HEK293 (cell line): ENCODE measurements around the gene SCYL3.
"Not testable (repeated sequence)": the region's sequence is repeated elsewhere in the genome, so short reads cannot be mapped to it uniquely, and the experiment has no call there.

Experiments used
- CTCF ChIA-PET: fragments of 350-600 bp; formaldehyde crosslinking; extraction: SDS; loops from one replicate; lab custom pipeline; 2021; ENCODE audit warnings: antibody characterized with exemption; lab: Yijun Ruan, JAX
- POLR2A ChIA-PET: fragments of 300-600 bp; formaldehyde crosslinking; extraction: SDS; loops from one replicate; lab custom pipeline; 2020; ENCODE audit warnings: antibody characterized with exemption, inconsistent platforms; lab: Yijun Ruan, JAX
- H3K27ac ChIP-seq: fragments of 200-500 bp; sonication (Bioruptor generic); 2 replicates; pipeline ENCODE4 v1.5.1; 2014; ENCODE audit warnings: low read depth, low read length, control low read depth, inconsistent platforms; ENCODE audit errors: extremely low read depth
- H3K36me3 ChIP-seq, 2 experiments: fragments of 200-500 bp in 1 of 2; sonication (Bioruptor generic) in 1 of 2; 1 replicate in 1 of 2; 2 replicates in 1 of 2; pipeline ENCODE4 v1.5.1; 2014 to 2017; ENCODE audit warnings: inconsistent platforms in 2 of 2, low read length in 2 of 2; ENCODE audit not compliant: control insufficient read depth in 2 of 2, insufficient read depth in 1 of 2
- H3K4me1 ChIP-seq: fragments of 200-500 bp; sonication (Bioruptor generic); 2 replicates; pipeline ENCODE4 v1.5.1; 2014; ENCODE audit warnings: mild to moderate bottlenecking, low read length, inconsistent platforms; ENCODE audit not compliant: control insufficient read depth, insufficient read depth
- H3K4me3 ChIP-seq: 2 replicates; pipeline ENCODE4 v1.5.1; 2011; ENCODE audit warnings: low read depth, mild to moderate bottlenecking, control low read depth, low read length, moderate library complexity
- H3K9me3 ChIP-seq: fragments of 200-500 bp; sonication (Bioruptor generic); 2 replicates; pipeline ENCODE4 v1.5.1; 2014; ENCODE audit warnings: low read depth, low read length, inconsistent platforms; ENCODE audit not compliant: control insufficient read depth, insufficient read depth
- GLI2 ChIP-seq: fragments of 450-650 bp; formaldehyde crosslinking; IDR thresholded peaks from 2 replicates; pipeline ENCODE4; 2017; ENCODE audit warnings: missing biosample characterization, missing genetic modification characterization, low read depth, borderline replicate concordance
- HOXC10 ChIP-seq: sonication (generic); formaldehyde crosslinking; IDR thresholded peaks from 2 replicates; pipeline ENCODE4 v1.8.1; 2023; ENCODE audit warnings: mild to moderate bottlenecking, missing genetic modification reagents
- PRDM1 ChIP-seq: fragments of 450-650 bp; formaldehyde crosslinking; IDR thresholded peaks from 2 replicates; pipeline ENCODE4; 2016; ENCODE audit warnings: missing biosample characterization, missing genetic modification characterization
- REPIN1 ChIP-seq: fragments of 450-650 bp; formaldehyde crosslinking; IDR thresholded peaks from 2 replicates; pipeline ENCODE4 v1.5.1; 2017; ENCODE audit warnings: missing biosample characterization, missing genetic modification characterization, low read depth
- SCRT1 ChIP-seq: fragments of 450-650 bp; formaldehyde crosslinking; IDR thresholded peaks from 2 replicates; pipeline ENCODE4 v1.5.1; 2016; ENCODE audit warnings: missing biosample characterization, missing genetic modification characterization, borderline replicate concordance
- SCRT2 ChIP-seq: fragments of 450-650 bp; formaldehyde crosslinking; IDR thresholded peaks from 2 replicates; pipeline ENCODE4 v1.5.1; 2016; ENCODE audit warnings: missing biosample characterization, missing genetic modification characterization
- ZBTB20 ChIP-seq: fragments of 450-650 bp; formaldehyde crosslinking; IDR thresholded peaks from 2 replicates; pipeline ENCODE4 v1.5.1; 2016; ENCODE audit warnings: missing biosample characterization, missing genetic modification characterization
- ZEB2 ChIP-seq: fragments of 450-650 bp; formaldehyde crosslinking; IDR thresholded peaks from 2 replicates; pipeline ENCODE4 v1.5.1; 2016; ENCODE audit warnings: missing biosample characterization, missing genetic modification characterization
- ZFP3 ChIP-seq: fragments of 450-650 bp; formaldehyde crosslinking; IDR thresholded peaks from 2 replicates; pipeline ENCODE4 v1.5.1; 2016; ENCODE audit warnings: low read depth, missing biosample characterization, missing genetic modification characterization
- ZNF133 ChIP-seq: fragments of 450-650 bp; formaldehyde crosslinking; IDR thresholded peaks from 2 replicates; pipeline ENCODE4 v1.5.1; 2016; ENCODE audit warnings: missing biosample characterization, missing genetic modification characterization
- ZNF138 ChIP-seq: fragments of 450-650 bp; formaldehyde crosslinking; IDR thresholded peaks from 2 replicates; pipeline ENCODE4 v1.5.1; 2016; ENCODE audit warnings: missing biosample characterization, missing genetic modification characterization, borderline replicate concordance
- ZNF24 ChIP-seq: fragments of 450-650 bp; formaldehyde crosslinking; IDR thresholded peaks from 2 replicates; pipeline ENCODE4 v1.5.1; 2016; ENCODE audit warnings: missing biosample characterization, missing genetic modification characterization
- ZNF280D ChIP-seq: fragments of 450-650 bp; formaldehyde crosslinking; IDR thresholded peaks from 2 replicates; pipeline ENCODE4 v1.5.1; 2016; ENCODE audit warnings: missing biosample characterization, missing genetic modification characterization
- ZNF623 ChIP-seq: fragments of 450-650 bp; formaldehyde crosslinking; IDR thresholded peaks from 2 replicates; pipeline ENCODE4 v1.5.1; 2016; ENCODE audit warnings: missing biosample characterization, missing genetic modification characterization
- ZNF785 ChIP-seq: fragments of 450-650 bp; formaldehyde crosslinking; IDR thresholded peaks from 2 replicates; pipeline ENCODE4 v1.5.1; 2016; ENCODE audit warnings: missing biosample characterization, missing genetic modification characterization
- ZNF830 ChIP-seq: fragments of 450-650 bp; IDR thresholded peaks from 2 replicates; pipeline ENCODE4 v1.5.0; 2018; ENCODE audit warnings: missing biosample characterization, missing genetic modification characterization, low read depth, mild to moderate bottlenecking, moderate library complexity

SCYL3 gene

GRCh38 chr1:169924063-169924462 is 30.4 kb upstream of the SCYL3 start (continued):
- TF ChIP-seq ZNF830 (no peak), ZNF280D (no peak), PRDM1 (no peak), ZNF785 (tag by site-specific recombination) (no peak), ZBTB20 (tag by site-specific recombination) (no peak), ZFP3 (no peak)

- POLR2A ChIA-PET: no interaction called here
- Histone ChIP-seq H3K4me3 (no peak overlapping the region), H3K27ac (no peak overlapping the region), H3K36me3 (no peaks in the 10 kb centered on the region), H3K4me1 (no peaks in the 10 kb centered on the region; the same call in 1 of the 2 replicates), H3K9me3 (no peaks in the 10 kb centered on the region)
- TF ChIP-seq ZNF133 (tag by site-specific recombination): no peak
- no peak for TF ChIP-seq HOXC10 (CRISPR knock-in tag)
- TF ChIP-seq ZNF24 (tag by site-specific recombination): no peak
- no peak for TF ChIP-seq GLI2
- 0 out of 2 replicates have a peak, but pooled peaks have one; percentile 34 for TF ChIP-seq PRDM1
- CTCF ChIA-PET: interaction anchor here (1.6 kb wide), 1 partner anchor 8 kb away, joined by 5 read pairs; no protein-coding TSS in a partner anchor
Observed at GRCh38 chr1:169921080-169921479, 27.4 kb upstream of the SCYL3 start.

- TF ChIP-seq REPIN1 (tag by site-specific recombination): no peak
- TF ChIP-seq SCRT2 (tag by site-specific recombination): peak; percentile 92
- no peak for TF ChIP-seq ZEB2 (tag by site-specific recombination)
- TF ChIP-seq ZNF138 (tag by site-specific recombination): no peak
- TF ChIP-seq ZNF623 (tag by site-specific recombination): no peak
- peak; percentile 72; the same call in 1 of the 2 replicates for TF ChIP-seq SCRT1 (tag by site-specific recombination)
- ChIA-PET CTCF (interaction anchor here (0.7 kb wide), 1 partner anchor 9 kb away, joined by 3 read pairs; no protein-coding TSS in a partner anchor), POLR2A (no interaction called here)
- Histone ChIP-seq H3K4me1 (no peaks in the 10 kb centered on the region), H3K27ac (no peak overlapping the region), H3K9me3 (no peaks in the 10 kb centered on the region), H3K4me3 (no peak overlapping the region), H3K36me3 (no peaks in the 10 kb centered on the region)
Observed at GRCh38 chr1:169918927-169919326, 25.2 kb upstream of the SCYL3 start.

- H3K27ac ChIP-seq, H3K4me1 ChIP-seq, H3K4me3 ChIP-seq, POLR2A ChIA-PET, H3K36me3 ChIP-seq, H3K9me3 ChIP-seq: not testable (repeated sequence)
- CTCF ChIA-PET: interaction anchor here (0.7 to 1.0 kb wide), 3 partner anchors 8 to 11 kb away, joined by 3 to 5 read pairs (median 3); no protein-coding TSS in a partner anchor
Observed at GRCh38 chr1:169918220-169918619, 24.5 kb upstream of the SCYL3 start.
